ENCODE data around the gene SLC12A3.

Gene SLC12A3

GRCh38 chr16:56876048-56876447, 11.0 kb downstream of the SLC12A3 start:
- H3K4me3 ChIP-seq (ENCODE audit: low read depth, low read length), result no peak overlapping the region
- no peak for DNase-seq (ENCODE audit: low read depth)
- TF ChIP-seq, protein P1, sequence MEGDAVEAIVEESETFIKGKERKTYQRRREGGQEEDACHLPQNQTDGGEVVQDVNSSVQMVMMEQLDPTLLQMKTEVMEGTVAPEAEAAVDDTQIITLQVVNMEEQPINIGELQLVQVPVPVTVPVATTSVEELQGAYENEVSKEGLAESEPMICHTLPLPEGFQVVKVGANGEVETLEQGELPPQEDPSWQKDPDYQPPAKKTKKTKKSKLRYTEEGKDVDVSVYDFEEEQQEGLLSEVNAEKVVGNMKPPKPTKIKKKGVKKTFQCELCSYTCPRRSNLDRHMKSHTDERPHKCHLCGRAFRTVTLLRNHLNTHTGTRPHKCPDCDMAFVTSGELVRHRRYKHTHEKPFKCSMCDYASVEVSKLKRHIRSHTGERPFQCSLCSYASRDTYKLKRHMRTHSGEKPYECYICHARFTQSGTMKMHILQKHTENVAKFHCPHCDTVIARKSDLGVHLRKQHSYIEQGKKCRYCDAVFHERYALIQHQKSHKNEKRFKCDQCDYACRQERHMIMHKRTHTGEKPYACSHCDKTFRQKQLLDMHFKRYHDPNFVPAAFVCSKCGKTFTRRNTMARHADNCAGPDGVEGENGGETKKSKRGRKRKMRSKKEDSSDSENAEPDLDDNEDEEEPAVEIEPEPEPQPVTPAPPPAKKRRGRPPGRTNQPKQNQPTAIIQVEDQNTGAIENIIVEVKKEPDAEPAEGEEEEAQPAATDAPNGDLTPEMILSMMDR (conservative IDR thresholded peaks at IDR 0.05; ENCODE audit: low read depth, low read length), result no peak

DNA sequence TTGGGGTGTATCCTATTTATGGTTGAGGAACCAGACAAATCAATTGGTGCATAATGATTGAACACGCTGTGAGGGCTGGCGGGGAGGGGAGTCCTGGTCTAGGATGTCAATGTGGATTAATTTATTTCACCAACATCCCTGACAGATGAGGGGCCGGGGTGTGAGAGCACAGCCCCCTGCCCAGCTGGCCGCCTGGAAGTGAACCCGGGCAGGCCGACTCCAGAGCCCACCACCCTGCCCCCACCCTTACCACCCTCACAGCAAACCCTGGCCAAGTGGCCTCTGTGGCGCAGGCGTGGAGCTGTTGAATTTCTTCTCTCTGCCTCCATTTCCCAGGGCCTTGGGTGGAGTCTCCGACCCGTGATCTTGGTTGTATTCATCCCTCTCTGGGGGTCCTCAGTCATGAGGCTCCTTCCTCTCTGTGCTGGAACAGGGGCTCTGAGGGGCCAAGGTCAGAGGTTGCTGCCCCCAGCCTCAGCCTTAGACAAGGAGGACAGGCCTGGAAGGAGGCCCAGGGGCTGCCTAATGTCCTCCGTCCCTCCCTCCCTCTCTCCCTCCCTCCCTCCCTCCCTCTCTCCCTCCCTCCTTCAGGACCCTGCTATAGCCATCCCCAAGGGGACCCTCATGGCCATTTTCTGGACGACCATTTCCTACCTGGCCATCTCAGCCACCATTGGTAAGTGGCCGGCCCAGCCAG, 12.6 kb downstream of the SLC12A3 start:
- TF ChIP-seq, protein P1 (conservative IDR thresholded peaks at IDR 0.05; ENCODE audit: low read depth, low read length), result no peak
- DNase-seq (ENCODE audit: low read depth), result no peak
- no peak overlapping the region for H3K4me3 ChIP-seq (ENCODE audit: low read depth, low read length)

- DNase-seq (ENCODE audit: low read depth), result no peak
- TF ChIP-seq, protein P1 (conservative IDR thresholded peaks at IDR 0.05; ENCODE audit: low read depth, low read length), result no peak
- H3K4me3 ChIP-seq (ENCODE audit: low read depth, low read length), result no peak overlapping the region
Measured at GRCh38 chr16:56878282-56878854, 13.4 kb downstream of the SLC12A3 start.

DNA sequence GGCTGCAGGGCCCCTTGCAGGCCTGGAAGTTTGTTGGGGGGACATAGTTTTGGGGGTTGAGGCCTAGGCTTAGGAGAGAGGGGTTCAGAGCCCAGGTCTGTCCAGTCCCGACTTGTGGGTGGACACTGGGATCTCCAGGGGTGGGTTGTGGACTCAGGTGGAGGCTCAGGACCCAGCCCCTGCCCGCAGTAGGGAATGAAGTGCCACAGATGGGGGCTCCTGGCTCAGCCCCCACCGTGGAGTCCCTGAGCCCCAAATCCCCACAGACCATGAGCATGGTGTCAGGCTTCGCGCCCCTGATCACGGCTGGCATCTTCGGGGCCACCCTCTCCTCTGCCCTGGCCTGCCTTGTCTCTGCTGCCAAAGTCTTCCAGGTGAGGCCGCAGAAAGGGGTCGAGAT, 14.3 kb downstream of the SLC12A3 start:
- TF ChIP-seq, protein P1 (conservative IDR thresholded peaks at IDR 0.05; ENCODE audit: low read depth, low read length), result no peak

GRCh38 chr16:56880176-56880575, 15.2 kb downstream of the SLC12A3 start:
- TF ChIP-seq, protein P1 (conservative IDR thresholded peaks at IDR 0.05; ENCODE audit: low read depth, low read length), result no peak
- H3K4me3 ChIP-seq (ENCODE audit: low read depth, low read length), result no peak overlapping the region
- DNase-seq (ENCODE audit: low read depth), result no peak

More for the DNA sequence above, 14.3 kb downstream of the SLC12A3 start:
- DNase-seq (ENCODE audit: low read depth), result no peak
- H3K4me3 ChIP-seq (ENCODE audit: low read depth, low read length), result no peak overlapping the region

GRCh38 chr16:56880685-56881084, 15.7 kb downstream of the SLC12A3 start:
- no peak overlapping the region for H3K4me3 ChIP-seq (ENCODE audit: low read depth, low read length)
- DNase-seq (ENCODE audit: low read depth), result no peak
- TF ChIP-seq, protein P1 (conservative IDR thresholded peaks at IDR 0.05; ENCODE audit: low read depth, low read length), result no peak
